GM20000 (cell line): Measurements from ENCODE around the gene STUB1.

Experiments
- DNase-seq: peaks from one replicate; pipeline ENCODE4 v3.0.0; 2012; ENCODE audit warnings: low spot score
- TF ChIP-seq, protein P1 (sequence below): IDR thresholded peaks from 2 replicates; pipeline ENCODE4 v1.5.1; 2012; ENCODE audit warnings: mild to moderate bottlenecking, control low read depth; ENCODE audit errors: extremely low read depth, missing control alignments

Gene STUB1

DNA sequence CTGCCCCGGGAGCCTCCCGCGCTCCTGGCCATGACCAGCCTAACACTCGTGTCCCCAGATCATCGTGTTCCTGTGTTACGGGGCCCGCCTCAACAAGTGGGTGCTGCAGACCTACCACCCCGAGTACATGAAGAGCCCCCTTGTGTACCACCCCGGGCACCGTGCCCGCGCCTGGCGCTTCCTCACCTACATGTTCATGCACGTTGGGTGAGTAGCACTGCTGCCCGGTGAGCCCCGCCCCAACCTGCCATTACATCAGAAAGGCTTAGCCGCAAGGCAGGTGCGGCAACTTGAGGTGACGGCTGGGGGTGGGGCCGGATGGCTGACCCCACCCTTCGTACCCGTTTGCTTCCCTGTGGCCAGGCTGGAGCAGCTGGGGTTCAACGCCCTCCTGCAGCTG lies 3.3 kb upstream of the STUB1 start:
- DNase-seq: no peak
- TF ChIP-seq, protein P1, sequence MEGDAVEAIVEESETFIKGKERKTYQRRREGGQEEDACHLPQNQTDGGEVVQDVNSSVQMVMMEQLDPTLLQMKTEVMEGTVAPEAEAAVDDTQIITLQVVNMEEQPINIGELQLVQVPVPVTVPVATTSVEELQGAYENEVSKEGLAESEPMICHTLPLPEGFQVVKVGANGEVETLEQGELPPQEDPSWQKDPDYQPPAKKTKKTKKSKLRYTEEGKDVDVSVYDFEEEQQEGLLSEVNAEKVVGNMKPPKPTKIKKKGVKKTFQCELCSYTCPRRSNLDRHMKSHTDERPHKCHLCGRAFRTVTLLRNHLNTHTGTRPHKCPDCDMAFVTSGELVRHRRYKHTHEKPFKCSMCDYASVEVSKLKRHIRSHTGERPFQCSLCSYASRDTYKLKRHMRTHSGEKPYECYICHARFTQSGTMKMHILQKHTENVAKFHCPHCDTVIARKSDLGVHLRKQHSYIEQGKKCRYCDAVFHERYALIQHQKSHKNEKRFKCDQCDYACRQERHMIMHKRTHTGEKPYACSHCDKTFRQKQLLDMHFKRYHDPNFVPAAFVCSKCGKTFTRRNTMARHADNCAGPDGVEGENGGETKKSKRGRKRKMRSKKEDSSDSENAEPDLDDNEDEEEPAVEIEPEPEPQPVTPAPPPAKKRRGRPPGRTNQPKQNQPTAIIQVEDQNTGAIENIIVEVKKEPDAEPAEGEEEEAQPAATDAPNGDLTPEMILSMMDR: no peak

DNA sequence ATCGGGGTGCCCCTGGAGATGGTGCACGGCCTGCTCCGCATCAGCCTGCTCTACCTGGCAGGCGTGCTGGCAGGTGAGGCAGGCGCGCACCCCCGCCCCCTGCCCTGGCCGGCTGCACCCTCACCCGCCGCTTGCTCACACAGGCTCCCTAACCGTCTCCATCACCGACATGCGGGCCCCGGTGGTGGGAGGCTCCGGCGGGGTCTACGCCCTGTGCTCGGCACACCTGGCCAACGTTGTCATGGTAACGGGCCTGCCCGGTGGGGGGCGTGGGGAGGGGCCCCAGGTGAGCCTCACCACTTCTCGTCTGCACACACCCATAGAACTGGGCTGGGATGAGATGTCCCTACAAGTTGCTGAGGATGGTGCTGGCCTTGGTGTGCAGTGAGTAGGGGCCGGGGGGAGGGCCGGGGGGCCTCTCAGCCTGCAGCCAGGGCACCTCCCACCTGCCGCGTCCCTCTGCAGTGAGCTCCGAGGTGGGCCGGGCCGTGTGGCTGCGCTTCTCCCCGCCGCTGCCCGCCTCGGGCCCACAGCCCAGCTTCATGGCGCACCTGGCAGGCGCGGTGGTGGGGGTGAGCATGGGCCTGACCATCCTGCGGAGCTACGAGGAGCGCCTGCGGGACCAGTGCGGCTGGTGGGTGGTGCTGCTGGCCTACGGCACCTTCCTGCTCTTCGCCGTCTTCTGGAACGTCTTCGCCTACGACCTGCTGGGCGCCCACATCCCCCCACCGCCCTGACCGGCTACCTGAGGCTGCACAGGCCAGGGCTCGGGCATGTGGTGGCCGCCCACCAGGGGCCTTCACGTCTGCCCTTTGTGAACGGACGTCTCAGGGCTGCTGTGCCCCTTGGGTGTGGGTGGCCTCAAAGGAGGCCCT lies 2.7 kb upstream of the STUB1 start:
- DNase-seq: no peak
- TF ChIP-seq, protein P1: no peak

DNA sequence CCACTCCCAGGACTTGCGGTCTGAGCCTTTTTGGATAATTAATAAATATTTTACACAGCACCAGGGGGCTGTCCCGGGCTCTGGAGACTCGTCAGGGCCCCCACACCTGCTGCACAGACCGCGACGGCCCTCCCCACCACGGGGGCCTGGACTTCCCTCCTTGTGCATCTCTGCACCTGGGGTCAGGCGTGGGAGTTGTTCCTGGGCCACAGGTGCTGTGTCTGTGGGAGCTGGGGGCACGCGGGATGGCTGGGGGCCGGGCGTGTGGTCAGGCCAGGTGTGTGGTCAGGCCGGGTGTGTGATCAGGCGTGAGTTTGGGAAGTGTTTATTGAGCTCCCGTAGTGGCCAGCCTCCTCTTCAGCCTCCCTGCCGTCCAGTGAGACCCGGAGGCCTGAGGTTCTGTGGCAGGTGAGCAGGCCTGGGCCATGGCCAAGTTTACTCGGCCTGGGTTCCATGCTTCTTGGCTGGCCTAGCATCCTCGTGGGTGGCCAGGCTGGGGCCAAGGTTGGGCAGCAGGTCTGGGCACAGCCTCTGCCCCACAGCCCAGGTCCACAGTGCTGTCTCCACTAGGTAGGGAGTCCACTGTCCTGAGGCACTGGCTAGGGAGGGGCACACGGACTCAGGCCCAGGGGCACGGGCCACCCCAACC lies 1.9 kb upstream of the STUB1 start:
- no peak for DNase-seq
- TF ChIP-seq, protein P1: no peak

DNA sequence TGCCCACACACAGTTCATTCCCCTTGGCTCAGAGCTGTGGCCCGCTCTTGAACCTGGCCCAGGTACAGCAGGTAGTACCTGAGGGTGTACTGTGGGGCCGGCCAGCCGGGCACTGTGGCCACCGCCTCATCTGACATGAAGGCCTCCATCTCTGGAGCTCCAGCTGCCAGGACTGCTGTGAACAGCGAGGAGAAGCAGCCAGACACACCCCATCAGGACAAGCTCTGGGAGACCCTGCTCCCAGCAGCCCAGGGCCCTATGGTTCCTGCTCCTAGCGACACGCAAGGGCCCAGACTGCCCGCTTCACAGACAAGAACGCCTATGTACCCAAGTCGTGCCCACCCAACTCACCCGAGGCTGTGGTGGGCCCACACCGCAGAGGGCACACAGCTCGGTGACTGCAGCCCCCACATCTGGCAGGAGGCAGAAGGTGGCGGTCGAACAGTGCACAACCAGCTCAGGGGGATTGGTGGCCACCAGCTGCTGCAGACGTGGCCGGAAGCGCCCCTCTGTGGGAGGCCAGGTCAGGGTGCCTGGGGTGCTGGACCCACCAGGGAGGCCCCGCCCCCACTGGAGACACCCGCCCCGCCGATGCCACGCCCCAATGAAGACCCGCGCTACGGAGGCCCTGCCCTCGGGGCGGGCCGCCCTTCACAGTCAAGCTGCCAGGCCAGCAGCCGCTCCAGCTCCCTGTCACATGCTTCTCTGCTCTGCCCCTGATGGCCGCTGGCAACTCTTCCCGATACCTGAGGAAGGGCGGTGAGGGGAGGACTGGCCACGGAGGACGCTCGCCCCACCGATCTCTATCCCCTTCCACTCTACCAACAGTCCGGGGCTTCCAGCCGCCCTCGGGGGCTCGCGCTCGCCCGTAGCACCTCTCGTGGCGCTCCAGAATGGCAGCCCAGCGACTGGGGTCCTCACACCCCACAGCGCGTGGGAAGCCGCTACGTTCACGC lies 1.1 kb upstream of the STUB1 start:
- peak; percentile 68 for DNase-seq
- TF ChIP-seq, protein P1: no peak

DNA sequence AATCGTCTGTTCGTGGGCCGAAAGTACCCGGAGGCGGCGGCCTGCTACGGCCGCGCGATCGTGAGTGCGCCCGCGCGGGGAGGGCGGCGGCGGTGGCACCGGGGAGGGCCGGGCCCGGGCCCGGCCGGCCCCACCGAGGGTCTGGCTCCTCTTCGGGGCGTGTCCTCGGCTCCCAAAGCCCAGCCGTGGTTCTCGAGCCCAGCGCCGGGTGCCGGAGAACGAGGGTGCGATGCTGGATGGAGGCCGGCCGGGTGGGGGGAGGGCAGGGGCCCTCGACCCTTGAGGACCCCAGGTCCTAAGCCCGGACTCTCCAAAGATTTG lies 375 bp downstream of the STUB1 start:
- TF ChIP-seq, protein P1: no peak

DNA sequence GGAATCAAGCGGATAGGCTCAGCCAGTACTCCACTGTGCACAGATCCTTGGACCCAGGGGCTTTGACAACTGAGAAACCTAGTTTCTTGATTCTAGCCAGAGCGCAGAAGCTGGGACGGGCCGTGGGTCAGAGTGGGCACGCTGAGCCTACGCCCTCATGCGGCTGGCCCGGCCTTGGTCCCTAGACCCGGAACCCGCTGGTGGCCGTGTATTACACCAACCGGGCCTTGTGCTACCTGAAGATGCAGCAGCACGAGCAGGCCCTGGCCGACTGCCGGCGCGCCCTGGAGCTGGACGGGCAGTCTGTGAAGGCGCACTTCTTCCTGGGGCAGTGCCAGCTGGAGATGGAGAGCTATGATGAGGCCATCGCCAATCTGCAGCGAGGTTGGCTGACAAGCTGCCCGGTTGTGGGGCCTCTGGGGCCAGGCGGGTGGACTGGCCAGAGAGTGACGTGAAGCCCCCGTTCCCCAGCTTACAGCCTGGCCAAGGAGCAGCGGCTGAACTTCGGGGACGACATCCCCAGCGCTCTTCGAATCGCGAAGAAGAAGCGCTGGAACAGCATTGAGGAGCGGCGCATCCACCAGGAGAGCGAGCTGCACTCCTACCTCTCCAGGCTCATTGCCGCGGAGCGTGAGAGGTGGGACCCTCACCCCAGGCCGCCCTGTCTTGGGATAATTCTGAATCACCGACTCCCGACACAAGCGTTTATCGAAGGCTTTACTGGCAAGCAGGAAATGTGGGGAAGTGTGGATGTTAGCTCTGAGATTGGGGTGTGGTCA lies 946 bp downstream of the STUB1 start:
- TF ChIP-seq, protein P1: no peak
- DNase-seq: no peak

More for the DNA sequence above, 375 bp downstream of the STUB1 start:
- DNase-seq: no peak
